ENCODE measurements around the gene TMEM132E.

TMEM132E gene

DNA sequence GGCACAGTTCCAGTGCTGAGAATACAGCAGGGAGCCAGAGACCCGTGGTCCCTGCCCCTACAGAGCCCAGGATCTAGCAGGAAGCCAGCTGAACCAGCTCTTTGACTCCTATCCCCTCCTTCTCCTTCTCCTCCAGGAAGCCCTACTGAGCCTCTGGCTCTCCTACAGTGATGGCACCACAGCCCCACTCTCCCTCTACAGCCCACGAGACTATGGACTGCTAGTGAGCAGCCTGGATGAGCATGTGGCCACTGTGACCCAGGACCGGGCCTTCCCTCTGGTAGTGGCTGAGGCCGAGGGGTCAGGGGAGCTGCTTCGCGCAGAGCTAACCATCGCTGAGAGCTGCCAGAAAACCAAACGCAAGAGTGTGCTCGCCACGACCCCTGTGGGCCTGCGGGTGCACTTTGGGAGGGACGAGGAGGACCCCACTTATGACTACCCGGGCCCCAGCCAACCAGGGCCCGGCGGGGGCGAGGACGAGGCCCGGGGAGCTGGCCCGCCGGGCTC lies 57.7 kb downstream of the TMEM132E start:
- no peak for DNase-seq (ENCODE audit: low read depth)

DNA sequence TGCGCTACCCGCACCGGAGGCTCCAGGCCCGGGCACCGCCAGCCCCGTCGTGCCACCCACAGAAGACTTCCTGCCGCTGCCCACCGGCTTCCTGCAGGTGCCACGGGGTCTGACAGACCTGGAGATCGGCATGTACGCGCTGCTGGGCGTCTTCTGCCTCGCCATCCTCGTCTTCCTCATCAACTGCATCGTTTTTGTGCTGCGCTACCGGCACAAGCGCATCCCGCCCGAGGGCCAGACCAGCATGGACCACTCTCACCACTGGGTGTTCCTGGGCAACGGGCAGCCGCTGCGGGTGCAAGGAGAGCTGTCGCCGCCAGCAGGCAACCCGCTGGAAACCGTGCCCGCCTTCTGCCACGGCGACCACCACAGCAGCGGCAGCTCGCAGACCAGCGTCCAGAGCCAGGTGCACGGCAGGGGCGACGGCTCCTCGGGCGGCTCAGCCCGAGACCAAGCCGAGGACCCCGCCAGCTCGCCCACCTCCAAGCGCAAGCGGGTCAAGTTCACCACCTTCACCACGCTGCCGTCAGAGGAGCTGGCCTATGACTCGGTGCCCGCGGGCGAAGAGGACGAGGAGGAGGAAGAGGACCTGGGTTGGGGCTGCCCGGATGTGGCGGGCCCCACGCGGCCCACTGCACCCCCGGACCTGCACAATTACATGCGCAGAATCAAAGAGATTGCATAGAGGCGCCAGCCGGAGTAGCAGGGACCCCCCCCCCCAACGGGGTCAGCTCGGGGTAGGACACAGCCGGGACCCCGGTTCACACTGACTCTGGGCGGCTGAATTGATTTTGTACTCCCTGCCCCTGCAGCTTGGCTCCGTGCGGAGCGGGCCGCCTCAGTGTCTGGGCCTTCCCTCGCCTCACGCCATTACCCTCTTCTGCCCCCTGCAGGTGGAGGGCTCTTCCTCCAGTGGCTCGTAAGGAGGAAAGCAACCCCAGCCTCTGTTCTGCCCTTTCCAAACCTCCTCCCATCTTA lies 58.5 kb downstream of the TMEM132E start:
- DNase-seq (ENCODE audit: low read depth) = peak; percentile 64

DNA sequence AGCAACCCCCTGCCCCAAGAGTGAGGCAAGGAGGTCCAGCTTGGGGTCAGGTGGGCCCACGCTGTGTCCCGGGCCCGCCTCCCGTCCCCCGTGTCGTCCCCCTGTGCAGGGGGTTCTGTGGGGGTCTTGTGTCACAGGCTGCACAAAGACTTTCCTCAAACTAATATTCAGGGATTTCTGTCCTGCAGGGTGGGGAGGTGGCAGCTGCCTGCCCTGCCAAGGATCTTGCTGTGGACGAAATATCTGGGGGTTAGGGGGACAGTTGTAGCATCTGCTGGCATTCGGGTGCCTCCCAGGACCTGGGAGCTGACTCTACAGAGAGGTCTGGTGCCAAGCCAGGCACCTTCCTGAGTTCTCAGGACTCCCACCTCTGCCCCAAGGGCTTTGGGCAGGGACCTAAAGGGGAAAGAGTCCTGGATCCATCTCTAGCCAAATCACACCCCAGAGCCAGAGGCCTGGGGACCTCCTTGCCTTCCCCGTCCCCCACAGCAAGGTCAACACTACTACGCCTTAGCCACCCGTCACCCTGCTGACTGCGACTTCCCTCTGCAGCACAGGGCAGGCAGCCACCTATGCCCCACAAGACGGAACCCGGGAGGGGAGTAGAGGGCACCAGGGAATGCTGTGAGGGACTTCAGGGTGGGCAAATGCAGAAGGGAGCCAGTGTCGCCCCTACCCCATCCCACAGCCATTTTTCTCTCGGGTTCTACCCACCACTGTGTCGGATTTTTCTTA lies 59.3 kb downstream of the TMEM132E start:
- no peak for DNase-seq (ENCODE audit: low read depth)

DNA sequence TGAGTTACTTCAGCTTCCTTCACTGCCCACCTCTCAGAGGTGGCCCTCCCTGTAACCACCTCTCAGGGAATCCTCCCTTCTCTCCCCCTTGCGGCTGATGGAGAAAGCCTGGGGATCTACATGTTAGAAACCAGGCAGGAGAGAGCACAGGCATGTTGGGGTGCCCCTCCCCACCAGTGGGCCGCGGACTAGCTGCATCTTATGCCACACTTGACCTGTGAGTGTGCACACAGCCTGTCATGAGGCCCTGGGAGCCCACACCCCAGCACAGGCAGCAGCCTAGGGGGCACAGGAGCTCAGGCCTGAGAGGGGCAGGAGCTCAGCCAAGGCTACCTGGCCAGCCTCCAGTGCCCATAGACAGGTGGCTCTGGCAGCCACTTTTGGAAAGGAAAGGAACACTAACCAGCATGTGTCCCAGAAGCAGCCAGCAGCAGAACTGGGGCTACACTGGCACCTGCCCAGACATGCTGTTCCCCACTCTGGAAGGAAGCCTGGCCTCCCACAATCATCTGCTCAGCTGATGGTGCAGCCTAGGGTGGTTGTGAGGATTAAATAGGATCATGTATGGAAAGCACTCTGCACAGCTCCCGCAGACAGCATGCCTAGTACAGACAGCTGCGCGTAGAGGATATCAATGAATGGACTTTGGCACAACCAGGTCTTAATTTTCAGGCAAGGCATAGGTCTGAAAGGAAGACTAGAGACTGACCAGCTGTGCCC lies 60.5 kb downstream of the TMEM132E start:
- DNase-seq (ENCODE audit: low read depth) = no peak

DNA sequence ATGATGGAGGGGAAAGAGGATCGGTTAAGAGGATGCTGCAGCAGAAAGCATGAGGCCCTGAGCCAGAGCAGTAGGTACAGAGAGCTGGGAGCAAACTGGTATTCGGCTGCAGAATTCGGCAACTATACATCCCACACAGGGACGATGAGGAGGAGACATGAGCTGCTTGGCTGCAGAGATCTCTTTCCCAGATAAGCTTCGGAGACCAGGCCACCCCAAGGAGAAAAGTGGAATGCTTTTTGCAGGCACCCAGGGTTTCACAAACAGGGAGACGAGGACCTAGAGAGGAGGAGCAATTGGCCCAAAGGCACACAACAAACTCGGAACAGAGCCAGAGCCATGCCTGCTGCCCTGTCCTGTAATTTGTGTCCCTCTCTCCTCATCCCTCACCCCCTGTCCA lies 62.0 kb downstream of the TMEM132E start:
- no peak for DNase-seq (ENCODE audit: low read depth)

DNA sequence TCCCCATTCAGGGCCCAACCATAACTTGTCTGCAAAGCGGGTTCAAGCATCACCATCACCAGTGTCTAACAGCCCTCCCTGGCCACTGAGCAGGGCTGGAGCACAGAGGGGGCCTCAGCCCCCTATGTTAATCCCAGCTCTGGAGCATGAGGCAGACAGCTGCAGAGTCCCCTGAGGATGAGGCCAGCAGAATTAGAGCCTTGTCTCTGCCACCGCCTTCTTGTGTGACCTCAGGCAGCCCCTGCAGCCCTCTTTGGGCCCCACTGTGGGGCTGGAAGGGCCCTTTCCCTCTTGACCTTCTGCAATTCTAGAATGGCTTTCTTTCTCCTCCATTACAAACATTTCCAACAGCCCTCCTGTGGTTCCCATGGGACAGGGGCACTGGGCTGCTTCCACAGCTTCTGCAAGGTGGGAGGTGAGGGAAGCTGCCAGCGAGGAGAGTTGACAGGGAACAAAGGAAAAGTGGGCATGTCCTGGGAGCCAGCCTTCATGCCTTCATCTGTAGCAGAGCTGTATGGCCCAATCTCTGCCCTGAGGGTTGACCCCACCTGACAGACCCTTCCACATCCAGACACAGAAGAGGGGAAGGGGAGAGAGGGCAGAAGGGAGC lies 65.7 kb downstream of the TMEM132E start:
- DNase-seq (ENCODE audit: low read depth) = no peak

DNA sequence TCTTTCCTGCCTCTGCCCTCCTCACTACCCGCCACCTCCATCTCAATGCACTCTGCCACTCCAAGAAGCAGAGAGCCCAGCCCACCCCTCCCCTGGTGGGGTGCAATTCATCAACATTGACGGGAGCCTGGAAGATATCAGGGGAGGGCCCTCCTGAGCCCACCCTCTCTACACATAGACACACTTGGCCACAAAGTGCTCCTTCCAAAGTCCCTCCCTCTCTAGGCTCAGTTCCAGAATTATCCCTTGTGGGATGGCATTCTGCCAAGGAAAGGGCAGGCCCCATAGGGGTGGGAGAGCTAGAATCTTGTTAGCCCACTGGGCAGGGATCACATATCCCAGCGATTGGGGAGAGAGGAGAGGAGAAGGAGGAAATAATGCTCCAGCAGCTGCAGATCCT lies 66.2 kb downstream of the TMEM132E start:
- no peak for DNase-seq (ENCODE audit: low read depth)

DNA sequence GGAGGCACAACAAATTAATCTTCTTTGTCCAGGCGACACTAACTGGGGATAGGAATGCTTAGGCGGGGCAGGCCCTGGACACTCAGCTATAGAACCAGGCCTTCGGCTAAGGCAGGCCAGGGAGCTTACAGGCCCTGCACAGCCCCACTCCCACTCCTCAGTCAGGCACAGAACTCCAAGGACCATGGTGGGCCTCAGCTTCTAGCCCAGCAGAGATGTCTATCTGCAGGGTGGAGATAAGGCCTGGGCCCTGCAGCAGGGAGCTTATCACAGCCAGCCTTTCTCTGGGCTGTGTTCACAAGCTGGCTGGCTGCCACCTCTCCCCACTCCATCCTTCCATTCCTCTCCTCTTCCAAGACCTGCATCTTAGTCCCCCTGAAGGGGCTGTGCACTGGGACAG lies 68.1 kb downstream of the TMEM132E start:
- DNase-seq (ENCODE audit: low read depth) = no peak

DNA sequence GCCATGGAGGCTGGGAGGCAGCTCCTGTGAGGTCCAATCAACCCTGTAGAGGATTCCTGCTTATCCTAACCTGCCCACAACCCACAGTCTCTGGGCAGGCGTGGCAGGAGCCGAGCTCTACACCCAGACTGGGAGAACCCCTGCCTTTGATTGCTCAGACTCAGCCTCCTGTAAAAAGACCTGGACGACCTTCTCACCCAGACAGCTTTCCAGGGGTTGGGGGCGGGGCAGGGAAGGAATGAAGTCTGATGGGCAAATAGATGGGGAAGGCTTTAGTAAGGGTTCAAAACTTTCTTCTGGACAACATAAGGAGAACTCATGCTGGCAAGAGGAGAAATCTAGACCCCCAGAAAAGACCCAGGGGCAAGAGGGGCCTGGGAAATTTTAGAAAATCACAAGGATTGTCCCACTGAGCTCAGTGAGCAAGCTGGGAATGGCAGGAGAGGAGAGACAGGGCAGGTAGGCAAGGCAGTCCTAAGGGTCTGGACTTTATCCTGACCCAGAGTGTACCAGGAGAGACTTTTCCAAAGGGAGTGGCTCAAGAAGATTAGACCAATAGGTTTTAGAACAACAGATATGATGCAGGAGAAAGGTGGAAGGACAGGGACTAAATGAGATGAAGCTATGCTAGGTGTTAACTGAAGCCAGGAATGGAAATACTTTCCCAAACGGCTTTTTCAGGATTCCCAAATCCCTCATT lies 70.8 kb downstream of the TMEM132E start:
- no peak for DNase-seq (ENCODE audit: low read depth)

DNA sequence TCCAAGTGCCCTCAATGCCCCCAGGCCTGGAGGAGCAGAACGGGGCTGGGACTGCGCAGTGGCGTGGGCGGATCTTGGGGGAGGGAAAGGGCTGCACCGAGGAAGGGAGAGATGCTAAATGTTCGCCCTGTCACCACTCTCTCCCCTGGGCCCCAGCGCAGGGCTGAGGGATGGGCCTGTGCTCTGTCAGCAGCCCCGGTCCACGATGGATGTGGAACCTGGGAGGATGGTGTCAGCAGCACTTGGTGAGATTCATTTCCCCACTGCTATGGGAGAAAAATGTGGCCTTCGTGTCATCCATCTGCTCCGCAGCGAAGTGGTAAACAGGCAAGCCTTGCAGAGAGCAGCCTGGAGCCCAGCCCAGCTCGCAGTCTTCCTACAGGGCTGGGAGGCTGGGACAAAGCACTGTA lies 72.0 kb downstream of the TMEM132E start:
- no peak for DNase-seq (ENCODE audit: low read depth)

DNA sequence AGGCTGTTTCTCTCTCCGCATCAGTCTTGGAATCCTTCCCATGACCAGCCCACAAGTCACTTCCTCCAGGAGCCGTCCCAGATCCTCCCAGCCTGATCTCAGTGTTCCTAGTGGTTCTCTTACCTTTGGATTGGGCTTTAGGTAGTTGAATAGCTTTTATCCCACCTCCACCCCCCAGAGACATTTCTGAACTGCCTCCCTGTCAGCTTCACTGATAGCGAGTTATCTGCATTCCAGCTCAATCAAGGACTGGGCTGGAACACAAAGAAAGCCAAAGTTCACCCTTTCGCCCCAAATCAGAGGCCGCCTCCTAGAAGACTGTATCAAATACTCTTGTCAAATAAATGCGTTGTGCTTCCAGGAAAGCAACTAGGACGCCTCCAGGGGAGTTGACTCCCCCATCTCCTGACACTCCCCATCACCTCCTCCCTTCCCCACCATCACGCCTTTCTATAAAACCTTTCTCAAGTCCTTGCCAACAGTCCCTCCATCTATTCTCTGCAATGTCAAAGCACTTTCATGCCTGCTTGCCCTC lies 72.7 kb downstream of the TMEM132E start:
- no peak for DNase-seq (ENCODE audit: low read depth)

DNA sequence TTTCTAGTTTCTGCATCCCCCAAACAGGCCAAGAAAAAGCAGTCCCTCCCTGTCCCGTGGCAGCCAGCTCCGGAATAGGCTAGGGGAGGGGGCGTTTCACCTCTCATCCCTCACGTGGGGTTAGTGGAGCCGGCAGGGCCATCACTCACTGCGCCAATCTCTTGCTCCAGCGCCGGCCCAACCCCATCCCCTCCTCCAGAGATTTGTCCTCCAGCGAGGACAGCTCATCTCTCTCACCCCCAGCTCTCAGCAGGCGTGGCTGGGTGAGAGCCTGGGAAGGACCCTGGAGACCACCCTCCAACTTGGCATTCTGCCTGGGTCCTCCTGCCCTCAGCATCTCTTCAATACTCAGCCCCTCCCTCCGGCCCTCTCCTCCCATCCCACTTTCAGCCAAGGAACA lies 74.1 kb downstream of the TMEM132E start:
- no peak for DNase-seq (ENCODE audit: low read depth)

DNA sequence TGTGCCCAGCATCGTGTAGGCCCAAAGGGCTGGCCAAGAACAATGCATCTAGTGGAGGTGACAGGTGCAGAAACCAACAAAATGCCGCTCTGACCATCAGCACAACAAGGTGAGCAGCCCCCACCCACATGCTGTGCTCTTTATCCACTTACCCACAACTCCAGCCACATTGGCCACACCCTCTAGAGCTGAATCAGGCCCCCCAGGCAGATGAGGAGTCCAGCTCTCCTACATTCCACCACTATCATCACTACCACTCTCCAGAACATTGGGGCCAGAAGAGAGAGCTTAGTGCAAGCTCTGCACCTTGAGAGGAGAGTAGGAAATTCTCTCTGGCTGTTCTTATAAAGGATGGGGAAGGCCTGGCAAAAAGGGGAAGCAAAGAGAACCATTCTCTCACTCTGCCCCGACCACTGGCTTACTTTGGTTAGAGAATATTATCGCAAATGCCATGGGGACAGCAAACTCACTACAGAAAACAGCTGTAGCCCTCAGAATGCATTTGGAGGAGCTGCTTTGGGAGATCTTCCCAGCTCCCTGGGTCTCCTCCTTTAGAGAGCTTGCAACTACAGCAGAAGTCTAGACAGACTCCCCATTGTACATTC lies 75.0 kb downstream of the TMEM132E start:
- DNase-seq (ENCODE audit: low read depth) = no peak

DNA sequence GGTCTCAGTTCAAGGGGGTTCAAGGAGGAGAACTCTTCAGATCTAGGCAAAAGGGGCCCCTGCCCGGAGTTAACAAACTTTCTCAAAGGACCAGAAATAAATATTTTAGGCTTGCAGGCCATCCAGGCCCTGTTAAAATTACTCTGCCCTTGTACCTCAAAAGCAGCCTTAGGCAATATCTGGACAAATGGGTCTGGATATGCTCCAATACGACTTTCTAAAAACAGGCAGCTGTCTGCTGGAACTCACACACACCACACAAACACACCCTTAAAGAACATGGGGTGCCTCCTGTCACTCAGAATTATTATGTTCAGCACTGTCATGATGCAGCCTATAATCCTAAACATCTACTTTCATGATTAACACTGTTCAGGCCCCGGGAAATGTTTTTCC lies 75.5 kb downstream of the TMEM132E start:
- no peak for DNase-seq (ENCODE audit: low read depth)

DNA sequence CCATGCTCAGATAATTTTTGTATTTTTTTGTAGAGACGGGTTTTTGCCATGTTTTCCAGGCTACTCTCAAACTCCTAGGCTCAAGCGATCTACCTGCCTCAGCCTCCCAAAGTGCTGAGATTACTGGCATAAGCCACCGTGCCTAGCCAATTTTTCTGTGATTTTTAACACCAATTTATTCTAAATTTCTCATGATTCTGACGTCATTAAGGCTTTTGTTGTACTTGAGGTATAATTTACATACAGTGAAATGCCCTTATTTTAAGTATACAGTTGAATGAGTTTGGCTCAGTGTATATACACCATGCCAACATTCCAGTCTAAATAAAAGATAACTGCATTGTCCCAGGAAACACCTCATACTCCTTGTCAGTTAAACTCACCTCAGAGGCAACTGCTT lies 77.4 kb downstream of the TMEM132E start:
- DNase-seq (ENCODE audit: low read depth) = no peak

DNA sequence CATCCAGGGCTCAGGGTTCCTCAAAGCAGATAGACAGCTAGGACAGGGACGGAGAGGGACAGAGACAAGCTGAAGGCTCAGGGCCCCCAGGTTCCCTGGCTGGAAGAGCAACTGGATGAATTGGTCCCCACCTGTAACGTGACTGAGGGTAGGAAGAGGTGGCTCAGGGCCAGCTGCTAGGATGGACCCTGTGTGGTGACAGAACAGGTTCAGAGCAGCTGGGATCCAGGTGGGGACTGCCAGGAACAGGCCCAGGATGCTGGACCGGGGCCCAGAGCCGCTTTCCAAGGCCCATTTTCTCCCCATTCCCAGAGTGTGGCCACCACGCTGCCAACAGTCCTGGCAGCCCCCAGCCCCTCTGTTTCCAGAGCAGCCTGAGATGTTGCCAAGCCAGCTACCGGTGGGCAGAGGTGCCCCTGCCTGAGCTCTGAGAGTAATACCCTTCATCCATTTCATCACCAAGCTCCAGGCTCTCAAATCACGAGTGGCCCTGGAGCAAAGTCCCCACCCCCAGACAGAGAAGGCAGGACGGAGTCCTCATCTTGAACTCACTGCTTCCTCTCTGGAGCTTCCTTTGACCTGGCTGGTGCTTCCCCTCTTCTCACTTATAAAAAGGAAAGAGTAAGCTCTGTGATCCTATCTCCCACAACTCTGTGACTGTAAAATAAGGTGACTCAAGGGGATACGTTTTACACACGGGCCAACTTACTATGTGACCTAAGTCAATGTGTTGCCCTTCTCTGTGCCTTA lies 79.6 kb downstream of the TMEM132E start:
- no peak for DNase-seq (ENCODE audit: low read depth)

DNA sequence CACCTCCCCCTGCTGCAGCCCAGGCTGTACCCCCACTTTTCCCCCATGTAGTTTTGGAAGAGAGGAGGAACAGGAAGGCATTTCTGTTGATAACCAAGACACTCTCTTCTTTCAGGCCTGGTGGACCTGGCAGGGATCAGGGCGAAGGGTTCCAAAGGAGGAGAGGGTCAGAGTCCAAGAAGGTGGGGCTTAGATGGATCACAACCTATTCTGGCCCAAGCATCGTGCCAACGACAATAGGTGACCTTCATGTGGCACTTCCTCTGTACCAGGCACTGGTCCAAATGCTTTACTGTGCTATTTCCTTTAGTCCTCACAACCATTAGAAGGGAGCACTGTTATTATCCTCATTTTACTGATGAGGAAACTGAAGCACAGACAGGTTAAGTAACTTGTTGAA lies 84.3 kb downstream of the TMEM132E start:
- DNase-seq (ENCODE audit: low read depth) = no peak

DNA sequence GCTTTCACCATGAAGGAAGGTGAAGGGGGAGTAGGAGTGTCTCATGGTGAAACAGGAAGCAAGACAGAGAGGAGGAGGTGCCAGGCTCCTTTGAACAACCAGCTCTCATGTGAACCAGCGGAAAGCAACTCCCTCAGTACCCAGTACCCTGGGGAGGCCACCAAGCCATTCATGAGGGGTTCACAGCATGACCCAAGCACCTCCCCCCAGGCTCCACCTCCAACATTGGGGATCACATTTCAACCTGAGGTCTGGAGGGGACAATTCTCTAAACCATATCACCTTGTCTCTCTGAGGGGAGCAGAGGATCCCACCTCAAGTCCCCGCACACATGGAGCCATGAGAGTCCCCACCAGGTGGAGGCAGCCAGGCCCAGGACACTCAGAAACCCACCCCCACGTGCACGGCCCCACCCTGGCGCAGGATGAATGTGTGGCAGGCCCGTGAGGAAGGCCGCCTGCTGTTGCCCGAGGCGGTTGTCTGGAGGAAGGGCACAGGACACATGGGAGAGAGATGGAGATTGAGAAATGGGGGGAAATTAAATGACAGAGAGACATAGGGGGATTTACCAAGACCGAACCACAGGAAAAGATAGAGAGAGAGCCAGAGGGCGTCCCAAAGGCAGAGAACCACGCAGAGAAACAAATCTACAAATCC lies 85.9 kb downstream of the TMEM132E start:
- DNase-seq (ENCODE audit: low read depth) = no peak
